ENCODE results near the gene FDCSP.

GRCh38 chr4:70177090-70177489, 48.8 kb upstream of the FDCSP start:
- TF ChIP-seq CTCF (conservative IDR thresholded peaks at IDR 0.05 in 1 of 2, IDR thresholded peaks at IDR 0.05 in 1 of 2; ENCODE audit: low read depth in 1 of 2, low read length in 2 of 2) (no peak), EZH2 (IDR thresholded peaks at IDR 0.05; ENCODE audit: low read length, missing control alignments) (no peak)
